Measurements from ENCODE around the gene STAP2.
A peak's percentile ranks its signal among the peaks of the same experiment; 100 is the strongest.

STAP2 gene, protein sequence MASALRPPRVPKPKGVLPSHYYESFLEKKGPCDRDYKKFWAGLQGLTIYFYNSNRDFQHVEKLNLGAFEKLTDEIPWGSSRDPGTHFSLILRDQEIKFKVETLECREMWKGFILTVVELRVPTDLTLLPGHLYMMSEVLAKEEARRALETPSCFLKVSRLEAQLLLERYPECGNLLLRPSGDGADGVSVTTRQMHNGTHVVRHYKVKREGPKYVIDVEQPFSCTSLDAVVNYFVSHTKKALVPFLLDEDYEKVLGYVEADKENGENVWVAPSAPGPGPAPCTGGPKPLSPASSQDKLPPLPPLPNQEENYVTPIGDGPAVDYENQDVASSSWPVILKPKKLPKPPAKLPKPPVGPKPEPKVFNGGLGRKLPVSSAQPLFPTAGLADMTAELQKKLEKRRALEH

DNA sequence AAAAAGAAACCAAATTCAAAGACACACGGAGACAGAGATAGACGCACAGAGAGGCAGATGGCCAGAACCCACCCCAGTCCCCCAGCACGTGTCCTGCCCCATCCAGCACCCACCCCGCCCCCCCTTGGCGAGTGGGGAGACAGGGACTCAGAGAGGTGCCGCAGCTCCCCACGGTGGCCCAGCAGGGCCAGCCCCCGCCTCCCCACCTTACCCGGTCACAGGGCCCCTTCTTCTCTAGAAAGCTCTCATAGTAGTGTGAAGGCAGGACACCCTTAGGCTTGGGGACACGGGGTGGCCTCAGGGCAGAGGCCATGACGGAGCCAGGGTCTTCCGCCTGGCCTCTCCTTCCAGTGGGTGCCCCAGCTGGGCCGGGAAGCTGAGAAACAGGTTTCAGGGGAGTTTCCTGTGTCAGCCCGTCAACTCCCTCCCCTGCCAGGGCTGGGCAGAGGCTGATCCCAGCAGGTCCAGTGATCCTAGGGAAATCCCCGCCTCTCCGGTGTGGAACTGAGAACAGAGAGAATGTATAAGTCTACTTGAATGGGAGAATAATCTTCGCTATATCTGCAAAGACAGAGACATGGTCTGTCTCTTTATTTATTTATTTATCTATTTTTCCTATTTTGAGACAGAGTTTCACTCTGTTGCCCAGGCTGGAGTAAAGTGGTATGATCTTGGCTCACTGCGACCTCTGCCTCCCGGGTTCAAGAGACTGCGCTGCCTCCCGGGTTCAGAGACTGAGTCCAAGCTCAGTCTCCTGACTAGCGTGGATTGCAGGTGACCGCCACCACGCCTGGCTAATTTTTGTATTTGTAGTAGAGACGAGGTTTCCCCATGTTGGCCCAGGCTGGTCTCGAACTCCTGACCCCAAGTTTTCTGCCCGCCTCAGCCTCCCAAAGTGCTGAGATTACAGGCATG lies at the start of gene STAP2:
TSS of gene STAP2 (minus strand) at position 387 of the 915 bp plus-strand sequence. CDS start at position 313, 74 bp downstream.
- no peak for DNase-seq

DNA sequence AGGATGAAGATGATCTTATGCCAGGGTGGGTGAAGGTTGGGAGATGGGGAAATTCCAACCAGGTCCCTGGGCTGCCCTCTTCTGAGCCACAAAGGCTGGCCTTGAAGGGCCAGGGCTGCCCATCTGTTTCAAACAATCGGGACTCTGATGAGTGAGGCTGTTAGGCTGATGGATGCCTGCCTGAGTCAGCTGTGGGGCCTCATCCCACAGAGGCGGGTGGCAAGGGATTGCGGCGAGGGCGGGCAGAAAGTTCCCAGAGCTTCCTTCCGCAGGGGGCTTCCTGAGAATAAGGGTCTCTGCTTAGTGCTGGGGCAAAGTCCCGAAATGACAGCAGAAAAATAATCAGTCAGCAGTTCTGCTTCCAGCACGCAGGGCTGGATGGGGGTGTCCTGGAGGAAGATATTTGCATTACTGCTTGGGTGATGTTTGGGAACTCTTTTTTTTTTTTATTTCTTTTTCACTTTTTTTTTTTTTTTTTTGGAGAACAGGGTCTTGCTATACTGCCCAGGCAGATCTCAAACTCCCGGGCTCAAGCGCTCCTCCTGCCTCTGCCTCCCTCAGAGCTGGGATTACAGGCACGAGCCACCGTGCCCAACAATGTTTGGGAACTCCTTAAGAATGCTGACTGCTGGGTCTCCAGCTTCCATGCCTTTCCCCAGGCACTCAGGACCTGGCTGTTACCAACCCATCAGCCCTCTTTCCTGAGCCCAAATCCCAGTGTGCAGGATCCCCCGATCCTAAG lies 47.6 kb upstream of the STAP2 start:
- DNase-seq = no peak

DNA sequence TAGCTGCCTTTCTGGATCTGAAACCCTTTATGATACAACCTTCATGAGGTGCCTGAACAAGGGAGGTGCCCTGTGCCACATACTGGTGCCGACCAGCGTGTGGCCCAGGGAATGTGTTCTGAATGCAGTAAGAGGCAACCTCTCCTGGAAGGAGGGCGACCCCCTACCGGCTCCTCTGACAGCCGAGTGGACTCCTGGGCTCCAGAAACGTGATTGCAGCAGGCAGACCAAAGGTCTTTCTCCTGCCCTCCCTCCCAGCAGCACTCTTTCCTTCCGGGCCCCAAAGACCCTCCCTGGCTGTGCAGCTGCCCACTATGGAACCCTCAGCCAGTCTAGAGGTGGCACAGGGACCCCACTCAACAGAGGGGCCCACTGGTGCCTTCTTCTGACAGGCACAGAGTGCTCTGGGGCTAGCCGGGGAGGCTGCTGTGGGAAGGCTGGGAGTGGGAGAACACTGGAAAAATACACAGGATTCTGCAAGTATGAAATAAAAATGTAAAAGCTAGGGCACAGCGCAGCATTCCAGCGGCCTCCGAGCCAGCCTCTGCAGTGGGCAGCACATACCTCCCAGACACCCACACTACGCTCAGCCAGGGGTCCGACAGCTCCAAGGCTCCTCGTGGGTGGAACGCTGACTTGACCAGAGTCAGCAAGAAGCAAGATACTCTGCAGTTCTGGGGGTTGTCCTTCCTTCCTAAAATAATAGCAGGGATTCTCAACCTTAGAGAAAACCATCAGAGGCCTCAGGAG lies 46.8 kb upstream of the STAP2 start:
- DNase-seq = no peak

DNA sequence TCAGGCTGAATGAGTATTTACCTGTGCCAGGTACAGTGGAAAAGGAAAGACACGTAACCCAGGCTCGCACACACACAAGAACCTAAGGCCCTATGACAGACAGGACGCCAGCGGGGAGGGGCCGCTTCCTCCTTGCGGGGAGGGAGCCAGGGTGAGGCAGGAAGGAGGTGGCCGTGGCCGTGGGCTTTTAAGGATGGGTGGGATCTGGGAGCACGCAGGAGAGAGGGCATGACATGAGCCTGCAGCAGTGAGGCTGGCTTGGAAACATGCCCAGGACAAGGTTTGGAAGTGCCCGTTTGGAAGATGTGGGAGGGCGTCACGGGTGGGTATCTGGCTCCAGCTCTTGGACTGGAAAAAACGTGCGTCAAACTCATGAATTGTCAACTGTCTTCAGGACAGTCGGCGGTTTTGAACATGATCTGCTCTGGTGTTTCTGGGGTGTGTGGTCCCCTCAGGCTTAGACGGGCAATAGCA lies 41.7 kb upstream of the STAP2 start:
- no peak for DNase-seq

DNA sequence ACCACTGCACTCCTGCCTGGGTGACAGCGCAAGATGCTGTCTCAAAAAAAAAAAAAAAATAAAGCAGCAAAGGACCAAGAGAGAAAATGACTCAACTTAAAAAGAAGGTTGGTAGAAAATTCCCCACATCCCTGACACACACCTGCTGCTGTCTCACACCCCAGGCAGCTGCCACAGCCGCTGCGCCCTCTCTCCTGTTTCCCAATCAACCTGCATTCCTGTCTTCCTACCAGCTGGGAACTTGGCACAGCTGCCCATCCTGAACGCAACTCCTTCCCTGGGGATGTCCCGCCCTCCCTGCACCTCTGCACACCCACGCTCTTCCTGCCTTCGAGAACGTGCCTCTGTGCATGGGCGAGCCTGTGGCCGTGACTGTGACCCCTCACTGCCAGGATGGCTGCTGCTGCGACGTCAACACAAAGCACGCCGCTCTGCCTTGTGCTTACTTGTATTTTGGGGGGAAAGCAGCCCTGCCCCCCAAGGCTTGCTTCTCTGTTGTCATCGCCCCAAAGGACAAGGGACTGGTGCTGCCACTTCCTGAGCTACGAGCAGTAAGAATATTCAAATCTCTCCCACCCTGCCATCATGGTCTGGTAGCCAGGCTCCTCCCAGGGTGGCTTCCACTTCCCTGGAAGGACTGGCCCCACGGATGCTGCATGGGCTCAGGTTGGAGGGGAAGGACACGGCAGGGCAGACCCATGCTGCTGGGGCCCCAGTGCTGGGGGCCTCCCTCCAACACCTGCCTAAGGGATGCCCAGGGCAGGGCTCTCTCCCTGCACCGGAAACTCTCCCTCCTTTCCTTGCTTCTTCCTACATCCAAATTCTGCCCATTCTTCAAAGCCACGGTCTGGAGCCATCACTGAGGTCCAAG lies 41.0 kb upstream of the STAP2 start:
- DNase-seq = no peak

DNA sequence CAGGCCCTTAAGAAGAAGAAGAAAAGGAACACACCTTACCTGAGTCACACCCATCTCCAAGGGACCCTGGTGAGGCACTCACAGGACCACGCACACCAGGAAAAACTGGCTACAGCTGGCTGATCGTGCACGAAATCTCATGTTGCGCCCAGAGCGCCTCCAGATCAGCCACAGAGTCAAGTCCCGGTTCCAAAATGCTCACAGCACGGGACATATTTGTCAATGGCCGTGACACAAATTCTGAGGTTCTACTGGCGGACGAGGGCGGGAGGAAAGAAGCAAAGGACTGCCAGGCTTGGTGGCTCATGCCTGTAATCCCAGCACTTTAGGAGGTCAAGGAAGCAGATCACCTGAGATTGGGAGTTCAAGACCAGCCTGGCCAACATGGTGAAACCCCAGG lies 40.3 kb upstream of the STAP2 start:
- DNase-seq = no peak

DNA sequence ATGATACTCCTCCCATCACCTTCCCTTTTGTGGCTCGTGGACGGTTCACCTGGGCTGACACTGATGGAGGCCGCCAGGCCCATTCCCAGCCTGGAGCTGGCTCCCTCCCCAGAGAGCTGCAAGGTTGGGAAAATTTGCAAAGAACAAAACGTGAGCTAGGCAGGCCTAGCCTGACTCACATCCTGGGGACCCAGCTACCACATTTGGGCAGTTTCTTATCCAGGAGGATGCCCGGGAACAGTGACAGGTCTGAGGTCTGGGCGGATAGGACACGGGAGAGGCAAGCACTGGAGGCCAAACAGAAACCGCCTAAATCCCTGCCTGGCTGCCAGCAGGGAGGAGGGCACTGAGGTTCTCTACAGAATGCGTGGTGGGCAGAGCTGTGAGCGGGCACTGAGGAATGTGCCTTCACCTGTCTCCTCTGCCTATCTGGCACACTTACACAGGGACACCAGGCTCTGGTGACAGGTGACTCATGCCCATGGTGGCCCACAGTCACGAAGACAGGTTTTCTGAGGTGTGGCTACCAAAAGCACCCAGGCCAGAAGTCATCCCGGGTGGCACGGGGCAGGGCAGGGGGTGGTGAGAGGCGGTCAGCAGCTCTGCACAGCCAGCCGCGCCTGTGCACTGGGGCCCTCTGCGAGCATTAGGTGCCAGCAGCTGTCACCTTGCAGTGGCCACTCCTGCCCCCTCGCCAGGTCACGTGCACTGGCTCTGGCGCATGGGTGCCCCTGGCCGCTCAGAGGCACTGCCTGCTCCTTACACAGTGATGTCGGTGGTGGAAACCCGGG lies 38.6 kb upstream of the STAP2 start:
- no peak for DNase-seq

DNA sequence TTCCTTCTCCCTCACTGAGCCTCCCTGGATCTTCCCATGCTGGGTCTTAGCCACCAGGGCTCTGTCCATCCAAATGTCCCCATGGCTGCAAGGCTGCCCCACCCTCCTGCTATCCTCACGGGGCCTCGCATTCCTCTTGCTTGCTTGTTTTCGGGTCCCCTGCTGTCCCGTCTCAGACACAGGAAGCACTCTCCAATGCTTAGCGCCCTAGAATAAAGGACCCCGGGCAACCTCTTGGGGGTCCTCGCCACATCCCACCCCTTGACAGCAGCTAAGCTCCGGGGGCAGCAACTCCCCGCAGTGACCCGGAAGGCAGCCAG lies 38.0 kb upstream of the STAP2 start:
- DNase-seq = no peak

DNA sequence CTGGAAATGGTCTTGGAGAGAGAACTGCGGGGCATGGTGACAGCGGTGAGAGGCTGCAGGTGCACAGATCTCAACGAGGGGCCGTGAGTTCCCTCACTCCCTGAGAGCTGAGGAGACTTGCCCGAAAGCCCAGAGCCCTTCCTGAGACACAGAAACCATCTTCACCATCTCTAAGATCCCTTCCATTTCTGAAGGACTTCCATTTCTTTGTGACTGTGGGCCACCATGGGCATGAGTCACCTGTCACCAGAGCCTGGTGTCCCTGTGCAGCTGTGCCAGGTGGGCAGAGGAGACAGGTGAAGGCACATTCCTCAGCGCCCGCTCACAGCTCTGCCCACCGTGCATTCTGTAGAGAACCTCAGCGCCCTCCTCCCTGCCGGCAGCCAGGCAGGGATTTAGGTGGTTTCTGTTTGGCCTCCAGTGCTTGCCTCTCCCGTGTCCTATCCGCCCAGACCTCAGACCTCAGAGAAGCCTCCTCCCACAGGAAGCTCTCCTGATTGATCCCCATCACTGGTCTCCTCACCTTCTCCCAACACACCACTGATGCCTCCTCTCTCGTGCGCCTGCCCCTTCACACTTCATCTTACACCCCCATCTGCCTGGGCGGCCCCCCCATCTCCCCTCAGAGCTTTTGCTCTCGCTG lies 37.5 kb upstream of the STAP2 start:
- DNase-seq = no peak

DNA sequence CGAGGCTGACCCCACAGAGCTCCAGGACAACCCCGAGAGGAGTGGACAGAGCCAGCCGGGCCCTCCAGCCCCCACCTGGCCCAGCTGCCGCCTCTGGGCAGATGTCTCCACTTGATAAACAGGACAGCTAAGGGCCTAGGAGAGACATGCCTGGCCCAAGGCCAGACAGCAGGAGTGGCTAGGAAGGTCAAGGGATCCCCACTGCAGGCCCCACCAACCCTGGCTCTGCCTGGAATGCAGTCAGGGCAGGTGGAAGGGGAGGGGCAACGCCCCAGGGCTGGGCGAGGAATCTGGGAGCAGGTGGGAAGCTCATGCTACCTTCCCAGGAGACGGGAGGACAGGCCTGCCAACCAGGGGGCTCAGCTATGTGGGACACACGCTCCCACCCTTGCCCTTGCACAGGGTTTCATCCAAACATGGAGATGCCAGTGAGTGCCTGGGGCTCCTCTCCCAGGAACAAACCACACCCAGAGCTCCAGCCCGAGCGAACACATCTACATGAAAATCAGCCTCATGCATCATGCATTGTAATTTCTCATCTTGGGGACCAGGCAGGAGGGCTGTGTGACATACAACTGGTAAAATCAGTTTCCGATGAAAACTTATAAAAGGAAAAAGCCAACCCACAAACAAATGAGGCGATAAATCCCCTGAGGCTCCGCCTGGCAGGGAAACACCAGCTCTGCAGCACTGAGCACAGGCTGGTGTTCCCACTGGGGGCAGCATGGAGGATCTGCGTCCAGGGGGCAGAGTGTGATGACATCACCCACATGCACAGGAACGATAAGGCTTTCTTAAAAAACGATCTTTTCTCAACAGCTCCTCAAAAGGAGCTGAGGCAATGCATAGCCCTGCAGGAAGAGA lies 36.8 kb upstream of the STAP2 start:
- DNase-seq = peak; percentile 37 to 45

DNA sequence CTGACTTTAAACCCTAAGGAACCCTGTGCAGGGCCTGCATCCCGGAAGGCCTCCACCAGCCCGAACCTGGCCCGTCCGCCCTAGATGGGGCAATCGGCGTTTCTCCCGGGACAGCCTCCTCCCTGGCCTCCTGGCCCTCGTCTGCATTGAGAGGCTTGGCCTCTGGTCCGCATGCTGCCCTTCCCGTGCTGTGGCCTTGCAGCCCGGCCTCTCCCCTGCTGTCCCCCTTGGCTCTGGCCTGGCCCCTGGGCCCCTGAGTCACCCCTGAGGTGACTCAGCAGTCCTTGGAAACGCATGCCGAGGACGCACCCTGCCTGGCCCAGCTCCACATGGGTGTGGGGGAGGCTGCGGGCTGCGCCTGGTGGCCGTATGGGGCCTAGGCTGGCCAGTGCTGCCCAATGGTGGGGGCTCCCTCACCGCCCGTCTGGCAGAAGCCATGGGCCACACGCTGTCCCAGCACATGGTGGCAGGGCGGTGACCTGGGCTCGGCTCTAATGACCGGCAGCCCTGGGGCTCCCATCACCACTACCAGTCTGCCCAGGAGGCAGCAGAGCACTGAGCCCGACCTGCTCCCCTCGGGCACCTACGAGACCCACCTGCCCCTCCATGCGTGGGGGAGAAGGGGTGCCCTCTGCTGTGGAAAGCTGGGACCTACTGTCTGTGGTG lies 36.0 kb upstream of the STAP2 start:
- no peak for DNase-seq

DNA sequence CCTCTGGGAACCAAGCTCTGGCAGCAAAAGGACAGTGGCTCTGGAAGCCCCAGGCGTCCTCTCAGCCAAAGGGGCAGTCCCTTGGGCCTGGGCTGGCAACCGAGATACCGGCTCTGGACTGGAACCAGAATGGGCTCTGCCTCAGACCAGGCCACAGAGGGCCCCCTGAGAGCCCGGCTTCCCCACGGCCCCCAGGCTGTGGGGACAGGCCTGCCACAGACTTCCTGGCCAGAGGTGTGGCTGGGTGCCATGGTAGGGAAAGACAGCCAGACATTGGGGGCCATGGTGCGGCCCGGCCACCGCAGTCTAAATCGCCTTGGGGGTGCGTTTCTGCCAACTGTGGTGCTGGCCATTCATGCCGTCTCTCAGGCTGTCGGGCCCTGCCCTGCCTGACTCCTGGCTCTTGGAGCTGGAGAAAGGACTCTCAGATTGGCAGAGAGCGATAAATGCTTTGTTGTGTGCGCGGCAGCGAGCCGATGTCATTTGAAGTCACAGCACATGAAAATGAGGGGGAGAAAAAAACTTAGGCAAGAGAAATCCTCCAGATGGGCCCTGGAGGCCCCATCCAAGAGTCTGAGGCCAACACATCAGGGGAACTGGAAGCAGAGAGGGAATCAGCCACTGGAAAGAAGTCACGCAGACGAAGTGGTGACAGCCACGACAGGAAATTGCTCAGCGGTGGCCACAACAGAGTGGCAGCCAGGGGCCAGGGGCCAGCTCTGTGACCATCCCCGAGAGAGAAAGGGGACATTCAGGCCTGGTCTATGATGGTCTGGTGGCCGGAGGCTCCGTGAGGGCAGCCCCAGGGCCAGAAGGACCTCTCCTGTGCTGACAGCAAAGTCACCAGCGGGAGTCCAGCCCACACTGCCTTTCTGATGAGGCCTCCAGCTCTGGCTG lies 35.2 kb upstream of the STAP2 start:
- peak; percentile 25 to 27 for DNase-seq

DNA sequence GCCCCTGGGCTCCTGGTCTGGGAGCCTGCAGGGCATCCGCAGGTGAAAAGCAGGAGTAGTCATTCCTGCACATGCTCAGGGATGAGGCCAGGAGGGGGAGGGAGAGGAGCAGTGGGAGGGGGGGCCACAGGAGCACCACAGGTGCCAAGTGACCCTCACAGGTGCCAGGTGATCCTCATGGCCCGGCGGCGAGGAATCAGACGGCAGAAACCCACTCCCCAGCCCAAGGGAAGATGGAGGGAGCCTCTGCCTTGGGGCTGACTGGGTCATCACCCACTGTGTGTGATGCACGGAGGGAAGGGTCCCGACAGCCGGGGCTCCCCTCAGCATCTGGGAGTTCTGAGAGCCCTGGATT lies 34.4 kb upstream of the STAP2 start:
- no peak for DNase-seq

DNA sequence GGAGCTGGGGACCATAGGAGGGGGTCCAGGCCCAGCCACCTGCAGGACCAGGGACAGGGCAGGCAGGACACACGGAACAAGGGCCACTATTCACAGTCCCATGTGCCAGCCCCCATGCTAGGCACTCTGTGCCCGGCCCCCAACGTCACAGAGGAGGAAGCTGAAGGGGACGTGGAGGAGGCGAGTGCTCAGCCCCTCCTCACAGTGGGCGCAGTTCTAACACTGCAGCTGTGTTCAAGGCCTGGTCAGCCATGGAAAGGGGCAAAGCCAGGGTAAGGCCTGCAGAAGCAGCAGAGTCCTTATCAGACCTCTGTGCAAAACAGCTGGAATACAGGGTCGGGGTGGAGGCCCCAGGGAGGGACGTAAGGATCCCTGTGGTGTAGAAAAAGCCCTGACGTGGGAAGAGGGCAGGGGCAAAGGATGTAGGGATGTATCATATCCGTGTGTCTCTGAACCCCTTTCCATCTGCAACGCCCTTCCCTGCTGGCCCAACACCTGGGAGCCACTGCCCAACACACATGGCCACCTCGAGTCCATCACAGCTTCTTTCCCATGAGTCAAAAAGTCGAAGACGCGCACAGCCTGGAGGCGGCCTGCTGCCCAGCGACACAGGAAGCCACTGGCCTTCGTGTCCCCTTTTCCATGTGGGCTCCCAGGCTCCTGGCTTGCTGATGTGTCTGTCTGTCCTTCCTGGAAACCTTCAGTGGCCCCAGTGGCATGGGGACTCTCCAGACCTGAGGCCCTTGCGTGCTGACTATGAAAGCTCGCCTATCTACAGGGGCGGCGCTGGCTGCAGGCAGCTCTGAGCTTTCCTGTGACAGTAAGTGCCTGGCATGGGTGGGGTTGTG lies 33.8 kb upstream of the STAP2 start:
- DNase-seq = no peak

DNA sequence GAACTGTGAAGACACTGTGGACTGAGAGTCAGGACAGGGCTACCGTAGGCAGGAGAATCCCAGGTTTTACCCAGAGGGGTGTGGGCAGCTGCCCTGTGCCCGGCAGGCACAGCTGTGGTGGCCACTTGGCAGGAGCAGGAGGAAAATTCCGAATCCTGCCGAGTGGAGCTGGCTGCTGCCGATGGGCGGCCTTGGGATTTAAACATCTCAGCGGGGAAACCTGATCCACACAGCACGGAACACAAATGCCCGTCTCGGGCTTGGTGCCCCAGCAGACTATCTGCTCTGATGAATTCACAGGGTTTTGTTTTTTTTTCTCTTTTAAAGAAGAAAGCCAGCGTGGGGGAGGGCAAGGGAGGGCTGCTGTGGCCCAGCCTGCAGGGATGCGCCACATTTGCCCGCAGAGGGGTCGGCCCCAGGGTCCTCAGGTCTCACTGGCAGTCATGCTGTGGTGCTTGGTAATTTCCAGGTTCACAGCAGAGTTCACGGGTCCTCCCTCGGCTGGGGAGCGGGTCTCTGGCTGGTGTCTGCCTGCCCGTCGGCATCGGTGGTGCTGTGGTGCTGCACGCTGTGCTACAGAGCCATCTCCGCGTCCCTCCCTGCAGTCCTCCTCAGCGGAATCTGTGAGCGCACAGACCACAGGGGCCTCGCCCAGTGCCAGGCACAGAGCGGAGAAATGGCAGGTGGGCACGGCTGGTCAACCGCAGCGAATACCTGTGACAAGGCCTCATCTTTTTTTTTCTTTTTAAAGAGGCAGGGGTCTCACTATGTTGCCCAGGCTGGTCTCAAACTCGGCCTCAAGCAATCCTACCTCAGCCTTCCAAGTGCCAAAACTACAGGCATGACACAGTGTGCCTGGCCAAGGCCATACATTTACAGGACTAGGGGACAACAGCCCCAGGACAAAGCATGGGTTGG lies 32.9 kb upstream of the STAP2 start:
- DNase-seq = no peak

Measured in Kasumi-1 (cell line).